Activated CD4-positive, alpha-beta memory T cell treated with anti-CD3 and anti-CD28 coated beads, Interleukin-2, amount 10 ng/mL, durations not matched to agents 7 days and 5 days (primary cell): ENCODE measurements around the gene CD93. TPM values are rescaled to one million over a fixed set of nuclear protein-coding genes. Genes with fewer than 3 reads are reported as not detected.

Experiments used
- CTCF ChIA-PET: fragments of 350-600 bp; sonication (Branson Sonifier 250); formaldehyde crosslinking; loops from one replicate; lab custom pipeline; 2021; ENCODE audit warnings: antibody characterized with exemption, inconsistent platforms; lab: Charles Lee
- POLR2A ChIA-PET: fragments of 350-600 bp; sonication (Branson Sonifier 250); formaldehyde crosslinking; loops from one replicate; lab custom pipeline; 2021; ENCODE audit warnings: antibody characterized with exemption; lab: Charles Lee
- DNase-seq: peaks from one replicate; pipeline ENCODE4 v3.0.0-alpha.2; 2020
- H3K27ac Mint-ChIP-seq: one replicate; pipeline ENCODE4 v1.8.0; 2021; ENCODE audit warnings: mild to moderate bottlenecking, mixed read lengths
- H3K27me3 Mint-ChIP-seq: one replicate; pipeline ENCODE4 v1.8.0; 2021; ENCODE audit warnings: mixed read lengths
- H3K36me3 Mint-ChIP-seq: one replicate; pipeline ENCODE4 v1.8.0; 2021; ENCODE audit warnings: low read depth, mixed read lengths
- H3K4me1 Mint-ChIP-seq: one replicate; pipeline ENCODE4 v1.8.0; 2021; ENCODE audit warnings: mixed read lengths
- H3K4me3 Mint-ChIP-seq: one replicate; pipeline ENCODE4 v1.8.0; 2021; ENCODE audit warnings: mild to moderate bottlenecking, mixed read lengths
- H3K9me3 Mint-ChIP-seq: one replicate; pipeline ENCODE4 v1.8.0; 2021; ENCODE audit warnings: mixed read lengths
- total RNA-seq, 2 experiments: library from RNA; stranded (reverse); gene quantifications; one replicate each; pipeline ENCODE4 v1.2.3, GENCODE V29; 2021

Gene CD93
- total RNA-seq = 1 to 10 TPM; 5.1 to 5.6 TPM

DNA sequence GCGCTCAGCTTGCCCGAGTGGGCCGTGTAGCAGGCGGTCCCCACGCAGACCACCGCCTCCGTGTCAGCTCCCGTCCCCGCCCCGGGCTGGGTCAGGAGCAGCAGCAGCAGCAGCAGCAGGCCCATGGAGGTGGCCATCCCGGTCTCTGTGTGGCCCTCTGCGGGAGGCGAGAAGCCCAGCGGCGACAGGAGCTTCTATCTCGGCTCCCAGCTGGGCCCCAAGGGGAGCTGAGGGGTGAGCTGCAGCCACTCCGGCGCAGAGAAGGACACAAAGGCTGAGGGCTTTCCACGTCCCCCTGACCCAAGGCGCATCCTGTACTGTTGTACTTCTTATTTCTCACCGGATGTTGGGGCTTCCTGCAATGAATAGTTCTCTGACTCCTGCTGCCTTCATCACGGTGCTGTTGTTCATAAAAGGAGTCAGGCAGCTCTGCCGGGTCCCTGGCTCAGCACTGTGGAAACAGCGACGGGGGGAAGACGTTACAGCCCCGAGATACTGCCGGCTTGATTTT, at the start of gene CD93:
CD93 (minus strand) TSS at position 269 of the 511 bp plus-strand sequence; CDS start at position 137, 132 bp downstream.
- peak; percentile 57 for DNase-seq
- ChIA-PET POLR2A (interaction anchor here (0.8 to 1.4 kb wide), 4 partner anchors 10 to 59 kb away, joined by 3 to 4 read pairs (median 4); no protein-coding TSS in a partner anchor), CTCF (interaction anchor here (1.1 to 1.5 kb wide), 3 partner anchors 35 to 264 kb away, joined by 3 to 5 read pairs (median 4); no protein-coding TSS in a partner anchor)
- Mint-ChIP-seq H3K4me1 (peaks cover 24% of the 10 kb centered on the region), H3K9me3 (no peaks in the 10 kb centered on the region), H3K27me3 (peaks cover 6% of the 10 kb centered on the region), H3K36me3 (no peaks in the 10 kb centered on the region), H3K4me3 (peak within 1 kb of the TSS; percentile 55), H3K27ac (peak within 1 kb of the TSS; percentile 75)

DNA sequence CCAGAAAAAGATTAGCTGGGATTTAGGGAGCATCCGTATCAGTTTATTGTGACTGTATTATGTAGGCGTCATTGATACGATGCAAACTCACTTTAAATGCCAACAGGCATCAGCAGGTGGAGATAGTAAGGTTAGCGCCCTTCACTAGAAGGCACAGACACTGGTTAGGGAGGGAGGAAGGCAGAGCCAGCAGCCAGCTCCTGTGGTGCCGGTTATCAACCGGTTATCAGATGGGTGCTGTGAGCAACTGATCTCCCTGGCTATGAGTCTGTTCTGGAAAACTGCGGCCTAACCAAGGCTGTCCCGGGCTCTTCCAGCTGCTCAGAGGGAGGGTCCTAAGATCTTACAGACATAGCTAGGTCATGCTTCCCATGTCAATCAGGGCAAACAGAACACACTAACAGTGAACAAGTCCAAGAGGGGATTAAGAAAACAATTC, 47.5 kb upstream of the CD93 start:
- peaks cover 5% of the 10 kb centered on the region for H3K27me3 Mint-ChIP-seq

GRCh38 chr20:23132930-23133559, 46.9 kb upstream of the CD93 start:
- H3K27ac Mint-ChIP-seq = no peak overlapping the region
- no peaks in the 10 kb centered on the region for H3K36me3 Mint-ChIP-seq
- H3K4me3 Mint-ChIP-seq = no peak overlapping the region
- DNase-seq = no peak
- H3K27me3 Mint-ChIP-seq = peaks cover 5% of the 10 kb centered on the region
- POLR2A ChIA-PET = interaction anchor here (1.0 kb wide), 1 partner anchor 9 kb away, joined by 4 read pairs; no protein-coding TSS in a partner anchor
- no peaks in the 10 kb centered on the region for H3K9me3 Mint-ChIP-seq
- CTCF ChIA-PET = interaction anchor here (0.9 kb wide), 2 partner anchors 9 to 102 kb away, joined by 3 read pairs; no protein-coding TSS in a partner anchor
- peaks cover 19% of the 10 kb centered on the region for H3K4me1 Mint-ChIP-seq

More for the DNA sequence above, 47.5 kb upstream of the CD93 start:
- Mint-ChIP-seq H3K4me1 (peaks cover 14% of the 10 kb centered on the region), H3K4me3 (no peak overlapping the region), H3K27ac (no peak overlapping the region), H3K36me3 (no peaks in the 10 kb centered on the region), H3K9me3 (no peaks in the 10 kb centered on the region)
- ChIA-PET POLR2A (interaction anchor here (1.0 kb wide), 1 partner anchor 8 kb away, joined by 4 read pairs; no protein-coding TSS in a partner anchor), CTCF (interaction anchor here (0.9 kb wide), 1 partner anchor 101 kb away, joined by 3 read pairs; no protein-coding TSS in a partner anchor)
- DNase-seq = no peak

DNA sequence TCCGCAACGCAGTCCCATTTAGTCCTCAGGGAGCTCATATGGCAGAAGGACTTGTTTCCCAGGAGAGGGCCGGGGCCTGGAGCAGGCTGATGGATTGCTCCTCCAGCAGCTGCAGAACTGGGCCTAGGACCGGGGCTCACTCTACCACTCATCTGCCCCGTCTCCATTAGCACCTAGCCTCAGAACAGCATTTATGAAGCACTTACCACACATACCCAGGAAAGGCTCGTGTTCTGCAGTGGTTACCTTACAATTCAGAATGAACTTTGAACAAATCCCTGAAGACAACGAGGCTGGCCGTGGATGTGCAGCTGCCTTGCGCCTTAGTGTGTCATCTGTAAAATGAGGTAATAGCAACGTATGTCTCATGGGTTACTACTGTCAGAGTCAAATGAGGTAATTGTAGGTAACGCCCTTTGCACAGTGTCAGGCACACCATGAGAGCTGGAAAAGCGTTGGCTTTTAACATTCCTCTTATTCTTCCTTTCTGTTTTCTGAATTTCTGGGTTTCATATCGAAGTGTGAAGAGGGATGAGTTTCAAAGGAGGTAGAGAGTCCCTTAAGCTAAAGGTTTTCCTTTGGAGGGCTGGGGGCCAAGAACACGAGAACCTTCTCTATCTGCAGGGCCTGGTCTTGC, 46.3 kb upstream of the CD93 start:
- no peak overlapping the region for H3K4me3 Mint-ChIP-seq
- POLR2A ChIA-PET = no interaction called here
- peaks cover 24% of the 10 kb centered on the region for H3K4me1 Mint-ChIP-seq
- DNase-seq = no peak
- no peak overlapping the region for H3K27ac Mint-ChIP-seq
- H3K9me3 Mint-ChIP-seq = no peaks in the 10 kb centered on the region
- no peaks in the 10 kb centered on the region for H3K36me3 Mint-ChIP-seq
- CTCF ChIA-PET = interaction anchor here (0.9 kb wide), 2 partner anchors 10 to 103 kb away, joined by 3 read pairs; no protein-coding TSS in a partner anchor
- H3K27me3 Mint-ChIP-seq = peaks cover 5% of the 10 kb centered on the region

- ChIA-PET CTCF (no interaction called here), POLR2A (no interaction called here)
- Mint-ChIP-seq H3K4me3 (no peak overlapping the region), H3K4me1 (peaks cover 27% of the 10 kb centered on the region), H3K36me3 (no peaks in the 10 kb centered on the region), H3K27me3 (peaks cover 5% of the 10 kb centered on the region), H3K27ac (no peak overlapping the region), H3K9me3 (no peaks in the 10 kb centered on the region)
- no peak for DNase-seq
Measured at GRCh38 chr20:23131766-23132165, 45.6 kb upstream of the CD93 start.

GRCh38 chr20:23130622-23131140, 44.6 kb upstream of the CD93 start:
- H3K4me1 Mint-ChIP-seq = peaks cover 27% of the 10 kb centered on the region
- H3K4me3 Mint-ChIP-seq = no peak overlapping the region
- no peak for DNase-seq
- H3K27me3 Mint-ChIP-seq = peaks cover 5% of the 10 kb centered on the region
- CTCF ChIA-PET = no interaction called here
- no peaks in the 10 kb centered on the region for H3K36me3 Mint-ChIP-seq
- H3K9me3 Mint-ChIP-seq = no peaks in the 10 kb centered on the region
- POLR2A ChIA-PET = no interaction called here
- no peak overlapping the region for H3K27ac Mint-ChIP-seq

- CTCF ChIA-PET = no interaction called here
- H3K27ac Mint-ChIP-seq = no peak overlapping the region
- peaks cover 3% of the 10 kb centered on the region for H3K27me3 Mint-ChIP-seq
- POLR2A ChIA-PET = no interaction called here
- H3K4me3 Mint-ChIP-seq = no peak overlapping the region
- H3K4me1 Mint-ChIP-seq = peaks cover 30% of the 10 kb centered on the region
- H3K36me3 Mint-ChIP-seq = no peaks in the 10 kb centered on the region
- H3K9me3 Mint-ChIP-seq = no peaks in the 10 kb centered on the region
- no peak for DNase-seq
Measured at GRCh38 chr20:23129891-23130621, 43.9 kb upstream of the CD93 start.

DNA sequence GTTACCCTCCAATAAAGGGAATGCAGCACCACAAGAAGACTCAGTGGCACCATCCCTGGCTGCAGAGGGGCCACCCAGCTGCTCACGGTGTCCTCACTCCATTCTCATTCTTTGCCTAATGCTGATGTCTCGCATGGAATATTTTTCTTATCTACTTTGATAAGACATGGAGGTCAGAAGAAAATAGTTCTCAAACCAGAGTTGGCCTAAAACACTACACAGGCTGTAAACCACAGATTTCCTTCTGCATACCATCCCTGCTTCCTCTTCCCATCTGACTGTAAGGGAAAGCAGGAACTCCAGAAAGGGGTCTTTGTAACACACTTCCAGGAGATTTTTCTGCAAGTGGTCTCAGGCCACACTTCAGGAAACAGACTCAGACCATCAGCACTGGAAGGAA, 43.1 kb upstream of the CD93 start:
- ChIA-PET POLR2A (interaction anchor here (0.9 kb wide), 1 partner anchor 13 kb away, joined by 3 read pairs; no protein-coding TSS in a partner anchor), CTCF (no interaction called here)
- no peak for DNase-seq
- Mint-ChIP-seq H3K36me3 (no peaks in the 10 kb centered on the region), H3K4me1 (peaks cover 37% of the 10 kb centered on the region), H3K27ac (no peak overlapping the region), H3K27me3 (peaks cover 2% of the 10 kb centered on the region), H3K9me3 (no peaks in the 10 kb centered on the region), H3K4me3 (no peak overlapping the region)

- H3K4me3 Mint-ChIP-seq = no peak overlapping the region
- DNase-seq = peak; percentile 26
- peak overlapping the region; percentile 8 for H3K27ac Mint-ChIP-seq
- ChIA-PET CTCF (no interaction called here), POLR2A (interaction anchor here (0.9 kb wide), 1 partner anchor 14 kb away, joined by 3 read pairs; no protein-coding TSS in a partner anchor)
- no peaks in the 10 kb centered on the region for H3K9me3 Mint-ChIP-seq
- H3K4me1 Mint-ChIP-seq = peaks cover 38% of the 10 kb centered on the region
- H3K36me3 Mint-ChIP-seq = no peaks in the 10 kb centered on the region
- H3K27me3 Mint-ChIP-seq = no peaks in the 10 kb centered on the region
Measured at GRCh38 chr20:23128461-23129125, 42.5 kb upstream of the CD93 start.

DNA sequence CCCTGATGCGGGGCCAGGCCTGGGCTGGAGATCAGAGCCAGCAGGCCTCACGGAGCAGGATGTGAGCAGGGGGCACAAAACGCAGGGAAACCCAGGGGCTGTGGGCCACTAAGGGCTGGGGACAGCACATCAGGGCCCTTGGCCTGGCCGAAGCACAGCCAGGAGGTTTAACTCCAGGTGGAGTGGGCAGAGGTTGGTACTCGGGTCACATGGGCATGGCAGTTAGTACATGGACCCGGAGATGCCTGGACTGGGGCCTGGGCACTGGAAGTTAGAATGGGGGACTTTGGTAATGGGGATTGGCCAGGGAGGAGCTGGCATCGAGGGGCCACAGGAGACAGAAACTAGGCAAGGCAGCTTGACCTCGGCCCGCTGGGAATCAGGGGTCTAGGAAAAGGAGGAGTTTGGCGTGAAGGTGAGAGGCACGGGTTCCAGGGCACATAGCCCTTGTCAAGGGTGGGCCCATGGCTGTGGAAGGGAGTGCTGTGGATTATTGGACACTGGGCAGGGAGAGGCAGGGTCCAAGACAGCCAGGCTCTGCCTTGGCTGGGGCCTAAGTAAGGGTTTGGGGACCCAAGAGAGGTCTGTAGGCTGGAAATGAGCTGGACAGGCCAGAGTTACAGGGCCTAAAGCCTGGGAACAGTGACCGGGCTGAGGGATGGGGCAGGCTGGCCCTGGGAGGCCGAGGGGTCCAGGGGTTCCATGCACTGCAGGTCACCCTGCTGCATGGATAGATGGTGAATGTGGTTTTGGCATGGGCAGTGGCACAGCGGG, 41.6 kb upstream of the CD93 start:
- ChIA-PET POLR2A (no interaction called here), CTCF (no interaction called here)
- no peaks in the 10 kb centered on the region for H3K36me3 Mint-ChIP-seq

GRCh38 chr20:23126281-23127061, 40.3 kb upstream of the CD93 start:
- Mint-ChIP-seq H3K27ac (no peak overlapping the region), H3K9me3 (no peaks in the 10 kb centered on the region), H3K36me3 (no peaks in the 10 kb centered on the region), H3K4me3 (no peak overlapping the region), H3K27me3 (peaks cover 3% of the 10 kb centered on the region), H3K4me1 (peaks cover 30% of the 10 kb centered on the region)
- no peak for DNase-seq
- CTCF ChIA-PET = no interaction called here
- POLR2A ChIA-PET = interaction anchor here (0.8 kb wide), 1 partner anchor 11 kb away, joined by 3 read pairs; no protein-coding TSS in a partner anchor

More for the DNA sequence above, 41.6 kb upstream of the CD93 start:
- Mint-ChIP-seq H3K27ac (no peak overlapping the region), H3K27me3 (no peaks in the 10 kb centered on the region), H3K9me3 (no peaks in the 10 kb centered on the region), H3K4me1 (peaks cover 33% of the 10 kb centered on the region), H3K4me3 (no peak overlapping the region)
- no peak for DNase-seq
